ENCODE data around the gene ZNF391.
"Not testable (repeated sequence)": the region's sequence is repeated elsewhere in the genome, so short reads cannot be mapped to it uniquely, and the experiment has no call there.

Gene ZNF391

GRCh38 chr6:27388293-27389197, at the start of gene ZNF391:
Gene ZNF391, plus strand, starts transcription at chr6:27388759. Its CDS starts 11,612 bp downstream, at chr6:27400371.
- peak; percentile 82 for DNase-seq (ENCODE audit: low spot score)
- peak; percentile 82 for FAIRE-seq

GRCh38 chr6:27352850-27353249, 35.7 kb upstream of the ZNF391 start:
- FAIRE-seq (no peak), DNase-seq (ENCODE audit: low spot score) (no peak)

- DNase-seq (ENCODE audit: low spot score) = no peak
- FAIRE-seq = no peak
Observed at GRCh38 chr6:27358786-27359185, 29.8 kb upstream of the ZNF391 start.

- FAIRE-seq (no peak), DNase-seq (ENCODE audit: low spot score) (no peak)
Observed at GRCh38 chr6:27359231-27359630, 29.3 kb upstream of the ZNF391 start.

- FAIRE-seq (no peak), DNase-seq (ENCODE audit: low spot score) (no peak)
Observed at GRCh38 chr6:27368202-27368601, 20.4 kb upstream of the ZNF391 start.

- FAIRE-seq = no peak
Observed at GRCh38 chr6:27370391-27370790, 18.2 kb upstream of the ZNF391 start.

GRCh38 chr6:27374824-27375612, 13.5 kb upstream of the ZNF391 start:
- DNase-seq (ENCODE audit: low spot score) (peak; percentile 76), FAIRE-seq (peak; percentile 53)

More at GRCh38 chr6:27370391-27370790, 18.2 kb upstream of the ZNF391 start:
- no peak for DNase-seq (ENCODE audit: low spot score)

GRCh38 chr6:27375613-27376079, 12.9 kb upstream of the ZNF391 start:
- FAIRE-seq = no peak
- DNase-seq (ENCODE audit: low spot score) = peak; percentile 5

- FAIRE-seq; DNase-seq (ENCODE audit: low spot score): not testable (repeated sequence)
Observed at GRCh38 chr6:27378406-27378805, 10.2 kb upstream of the ZNF391 start.

GRCh38 chr6:27381001-27381400, 7.6 kb upstream of the ZNF391 start:
- DNase-seq (ENCODE audit: low spot score); FAIRE-seq: not testable (repeated sequence)

GRCh38 chr6:27383011-27383410, 5.5 kb upstream of the ZNF391 start:
- FAIRE-seq (no peak), DNase-seq (ENCODE audit: low spot score) (no peak)

GRCh38 chr6:27383481-27383880, 5.1 kb upstream of the ZNF391 start:
- FAIRE-seq = no peak
- DNase-seq (ENCODE audit: low spot score) = no peak

GRCh38 chr6:27392623-27393022, 4.1 kb downstream of the ZNF391 start:
- FAIRE-seq (no peak), DNase-seq (ENCODE audit: low spot score) (no peak)

- FAIRE-seq = no peak
Observed at GRCh38 chr6:27394073-27394472, 5.5 kb downstream of the ZNF391 start.

GRCh38 chr6:27400877-27401642, 12.5 kb downstream of the ZNF391 start:
- DNase-seq (ENCODE audit: low spot score) (no peak), FAIRE-seq (no peak)

More at GRCh38 chr6:27394073-27394472, 5.5 kb downstream of the ZNF391 start:
- no peak for DNase-seq (ENCODE audit: low spot score)

- no peak for DNase-seq (ENCODE audit: low spot score)
Observed at GRCh38 chr6:27406085-27406484, 17.5 kb downstream of the ZNF391 start.

GRCh38 chr6:27407153-27407814, 18.7 kb downstream of the ZNF391 start:
- DNase-seq (ENCODE audit: low spot score) (no peak), FAIRE-seq (no peak)

More at GRCh38 chr6:27406085-27406484, 17.5 kb downstream of the ZNF391 start:
- FAIRE-seq = no peak

- FAIRE-seq (no peak), DNase-seq (ENCODE audit: low spot score) (no peak)
Observed at GRCh38 chr6:27414300-27414699, 25.7 kb downstream of the ZNF391 start.

- no peak for FAIRE-seq
Observed at GRCh38 chr6:27414996-27415395, 26.4 kb downstream of the ZNF391 start.

GRCh38 chr6:27415898-27416297, 27.3 kb downstream of the ZNF391 start:
- FAIRE-seq = no peak
- no peak for DNase-seq (ENCODE audit: low spot score)

More at GRCh38 chr6:27414996-27415395, 26.4 kb downstream of the ZNF391 start:
- no peak for DNase-seq (ENCODE audit: low spot score)

- DNase-seq (ENCODE audit: low spot score) (no peak), FAIRE-seq (no peak)
Observed at GRCh38 chr6:27419363-27419762, 30.8 kb downstream of the ZNF391 start.

Measured in urothelium cell line (cell line).